Fibroblast of the aortic adventitia (primary cell): ENCODE data around the gene GCNA. TPM values are rescaled to one million over a fixed set of nuclear protein-coding genes. Genes with fewer than 3 reads are reported as not detected.

Experiments
- DNase-seq: peaks from one replicate; pipeline ENCODE4 v3.0.0-alpha.2; 2010; ENCODE audit warnings: low read depth
- H3K4me3 ChIP-seq: 2 replicates; pipeline ENCODE4 v1.5.1; 2011; ENCODE audit warnings: low read depth, mild to moderate bottlenecking, control low read depth, low read length, moderate library complexity
- CTCF ChIP-seq: IDR thresholded peaks from 2 replicates; pipeline ENCODE4 v1.5.1; 2011; ENCODE audit warnings: mild to moderate bottlenecking, low read length, control low read depth, inconsistent platforms; ENCODE audit not compliant: insufficient read depth
- total RNA-seq: library from RNA; depleted of rRNA; stranded (reverse); fragments of >200 nt; gene quantifications from 2 replicates; pipeline ENCODE4 v1.2.3, GENCODE V29; 2012; ENCODE audit warnings: low replicate concordance

Gene GCNA
- total RNA-seq, 1 donor = 2.4 TPM

- no peak overlapping the region for H3K4me3 ChIP-seq
- no peak for TF ChIP-seq CTCF
- DNase-seq = no peak
Observed at GRCh38 chrX:71626576-71626975, 48.3 kb downstream of the GCNA start.

- no peak overlapping the region for H3K4me3 ChIP-seq
- no peak for DNase-seq
- TF ChIP-seq CTCF = no peak
Observed at GRCh38 chrX:71627588-71628404, 49.6 kb downstream of the GCNA start.

- TF ChIP-seq CTCF = no peak
- no peak for DNase-seq
- H3K4me3 ChIP-seq = no peak overlapping the region
Observed at GRCh38 chrX:71629467-71629866, 51.2 kb downstream of the GCNA start.

- H3K4me3 ChIP-seq = no peak overlapping the region
- DNase-seq = no peak
- no peak for TF ChIP-seq CTCF
Observed at GRCh38 chrX:71632923-71633657, 54.9 kb downstream of the GCNA start.

GRCh38 chrX:71634366-71634765, 56.1 kb downstream of the GCNA start:
- no peak for DNase-seq
- no peak for TF ChIP-seq CTCF
- no peak overlapping the region for H3K4me3 ChIP-seq

GRCh38 chrX:71636438-71637252, 58.4 kb downstream of the GCNA start:
- no peak overlapping the region for H3K4me3 ChIP-seq
- no peak for TF ChIP-seq CTCF
- DNase-seq = no peak
